DND-41 (cell line): ENCODE data around the gene TPM4.

Source experiments
- EZH2 ChIP-seq: IDR thresholded peaks from 3 replicates; pipeline ENCODE4 v1.6.1; 2012; ENCODE audit warnings: borderline replicate concordance, low read depth, mild to moderate bottlenecking, moderate library complexity, low read length, inconsistent platforms; ENCODE audit not compliant: severe bottlenecking
- TF ChIP-seq, protein P1 (sequence below): IDR thresholded peaks from 2 replicates; pipeline ENCODE4 v1.5.1; 2012; ENCODE audit warnings: borderline replicate concordance, low read length, moderate library complexity, mild to moderate bottlenecking; ENCODE audit not compliant: poor library complexity, severe bottlenecking; ENCODE audit errors: extremely low read depth

GRCh38 chr19:16089010-16089846 lies 12.9 kb downstream of the TPM4 start:
- TF ChIP-seq, protein P1, sequence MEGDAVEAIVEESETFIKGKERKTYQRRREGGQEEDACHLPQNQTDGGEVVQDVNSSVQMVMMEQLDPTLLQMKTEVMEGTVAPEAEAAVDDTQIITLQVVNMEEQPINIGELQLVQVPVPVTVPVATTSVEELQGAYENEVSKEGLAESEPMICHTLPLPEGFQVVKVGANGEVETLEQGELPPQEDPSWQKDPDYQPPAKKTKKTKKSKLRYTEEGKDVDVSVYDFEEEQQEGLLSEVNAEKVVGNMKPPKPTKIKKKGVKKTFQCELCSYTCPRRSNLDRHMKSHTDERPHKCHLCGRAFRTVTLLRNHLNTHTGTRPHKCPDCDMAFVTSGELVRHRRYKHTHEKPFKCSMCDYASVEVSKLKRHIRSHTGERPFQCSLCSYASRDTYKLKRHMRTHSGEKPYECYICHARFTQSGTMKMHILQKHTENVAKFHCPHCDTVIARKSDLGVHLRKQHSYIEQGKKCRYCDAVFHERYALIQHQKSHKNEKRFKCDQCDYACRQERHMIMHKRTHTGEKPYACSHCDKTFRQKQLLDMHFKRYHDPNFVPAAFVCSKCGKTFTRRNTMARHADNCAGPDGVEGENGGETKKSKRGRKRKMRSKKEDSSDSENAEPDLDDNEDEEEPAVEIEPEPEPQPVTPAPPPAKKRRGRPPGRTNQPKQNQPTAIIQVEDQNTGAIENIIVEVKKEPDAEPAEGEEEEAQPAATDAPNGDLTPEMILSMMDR, result no peak
- TF ChIP-seq EZH2, result no peak
